Renal cortex interstitium (tissue), 11 donors: ENCODE measurements around the gene AACS. TPM values are rescaled to one million over a fixed set of nuclear protein-coding genes. Genes with fewer than 3 reads are reported as not detected.
A peak's percentile ranks its signal among the peaks of the same experiment; 100 is the strongest.
"Not testable (repeated sequence)": the region's sequence is repeated elsewhere in the genome, so short reads cannot be mapped to it uniquely, and the experiment has no call there.

Source experiments
- DNase-seq, 11 donors: peaks; one replicate each; pipeline ENCODE4 v3.0.0-alpha.2; 2013; ENCODE audit warnings: low read depth in 9 of 11, low spot score in 4 of 11; ENCODE audit errors: extremely low read depth in 1 of 11
- polyA plus RNA-seq, 3 donors: library from polyadenylated mRNA; unstranded; fragments of 120-200 nt; gene quantifications; one replicate each; pipeline ENCODE4 v1.2.1, GENCODE V29; 2013; ENCODE audit not compliant: insufficient read length in 3 of 3

The AACS gene
- polyA plus RNA-seq, 3 donors: 21.7 to 26.2 (median 25.7) TPM

DNA sequence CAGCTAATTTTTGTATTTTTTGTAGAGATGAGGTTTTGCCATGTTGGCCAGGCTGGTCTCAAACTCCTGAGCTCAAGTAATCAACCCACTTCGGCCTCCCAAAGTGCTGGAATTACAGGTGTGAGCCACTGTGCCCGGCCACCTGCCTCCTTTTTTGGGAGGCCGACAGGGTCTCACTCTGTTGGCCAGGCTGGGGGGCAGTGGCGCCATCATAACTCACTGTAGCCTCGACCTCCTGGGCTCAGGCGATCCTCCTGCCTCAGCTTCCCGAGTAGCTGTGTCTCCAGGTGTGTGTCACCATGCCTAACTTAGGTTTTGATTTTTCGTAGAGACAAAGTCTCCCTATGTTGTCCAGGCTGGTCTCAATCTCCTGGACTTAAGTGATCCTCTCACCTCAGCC lies 70.7 kb downstream of the AACS start:
- no peak for DNase-seq

DNA sequence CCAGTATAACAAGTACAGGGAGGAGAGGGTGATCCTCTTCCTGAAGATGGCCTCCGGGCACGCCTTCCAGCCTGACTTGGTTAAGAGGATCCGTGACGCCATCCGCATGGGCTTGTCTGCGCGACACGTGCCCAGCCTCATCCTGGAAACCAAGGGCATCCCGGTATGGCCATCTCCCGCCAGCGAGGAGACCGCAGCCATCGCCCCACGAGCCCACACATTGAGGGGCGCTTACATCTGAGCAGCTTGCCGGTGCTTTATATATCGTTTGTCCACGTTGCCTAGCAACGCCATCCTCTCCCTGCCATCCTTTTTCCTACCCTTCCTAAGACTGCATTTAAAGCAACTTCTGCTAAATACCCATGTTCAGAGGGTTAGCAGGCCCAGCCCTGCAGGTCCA lies 71.5 kb downstream of the AACS start:
- no peak for DNase-seq

DNA sequence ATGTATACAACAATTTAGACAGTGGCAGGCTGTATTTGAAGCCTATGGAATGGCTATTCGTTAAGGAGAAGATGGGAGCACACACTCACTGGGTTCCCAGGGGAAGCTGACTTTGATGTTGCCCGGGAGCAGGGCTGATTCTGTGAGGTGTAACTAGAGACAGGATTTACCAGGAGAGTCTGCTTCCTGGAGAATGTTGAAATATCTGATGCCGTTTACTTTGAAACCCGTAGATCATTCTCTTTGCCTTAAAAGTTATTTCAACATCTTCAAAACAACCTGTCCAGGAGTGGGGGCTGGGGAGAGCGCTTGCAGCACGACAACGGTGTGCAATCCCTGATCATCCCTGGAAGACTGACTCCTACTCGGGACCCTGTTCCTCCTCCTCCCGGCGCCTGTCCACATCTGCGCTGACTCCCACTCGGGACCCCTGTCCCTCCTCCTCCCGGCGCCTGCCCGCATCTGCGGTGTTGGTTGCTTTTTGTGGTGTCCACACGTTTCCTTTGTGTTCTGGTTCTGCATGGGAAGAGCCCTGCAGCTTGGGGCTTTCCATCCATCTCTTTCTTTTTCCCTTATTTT lies 72.6 kb downstream of the AACS start:
- no peak for DNase-seq

DNA sequence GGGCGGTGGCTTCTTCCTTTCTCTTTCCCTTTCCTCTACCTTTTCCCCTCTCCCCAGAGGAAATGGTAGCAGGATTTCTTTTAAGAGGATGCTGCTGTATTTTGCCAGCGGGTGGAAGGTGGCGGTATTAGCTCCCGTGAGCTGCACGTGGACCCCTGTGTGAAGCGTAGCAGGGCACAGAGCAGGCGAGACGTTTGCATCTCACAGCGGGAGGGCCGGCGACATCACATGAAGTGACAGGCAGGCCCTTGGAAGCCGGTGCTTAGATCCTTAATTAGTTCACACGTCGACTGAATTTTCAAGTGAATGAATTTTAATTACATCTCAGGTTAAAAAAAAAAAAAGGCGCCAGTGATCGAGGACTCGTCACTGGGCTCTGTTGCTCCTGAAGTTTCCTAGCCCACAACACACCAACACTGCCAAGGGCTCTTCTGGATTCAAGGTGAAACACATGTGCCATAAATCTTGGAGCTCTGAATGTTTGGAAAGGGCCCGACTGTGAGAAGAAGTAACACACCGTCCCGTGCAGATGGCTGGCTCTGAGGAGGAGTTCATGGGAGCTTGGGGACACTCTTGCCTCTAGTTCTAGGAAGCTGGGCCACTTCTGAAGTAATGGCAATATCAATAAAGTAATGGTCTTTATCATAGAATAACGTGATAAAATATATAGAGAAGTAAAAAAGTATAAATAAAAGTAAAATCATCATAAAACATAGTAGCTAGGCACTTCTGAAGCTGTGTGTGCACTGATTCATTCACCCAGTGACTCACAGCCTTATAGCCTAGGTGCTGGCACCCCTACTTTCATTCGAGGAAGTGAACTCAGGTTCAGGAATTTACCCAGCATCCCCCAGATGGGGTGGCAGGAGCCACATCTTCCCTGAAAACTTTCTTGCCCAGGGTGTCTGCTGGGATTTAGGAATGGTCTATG lies 75.3 kb downstream of the AACS start:
- no peak for DNase-seq

DNA sequence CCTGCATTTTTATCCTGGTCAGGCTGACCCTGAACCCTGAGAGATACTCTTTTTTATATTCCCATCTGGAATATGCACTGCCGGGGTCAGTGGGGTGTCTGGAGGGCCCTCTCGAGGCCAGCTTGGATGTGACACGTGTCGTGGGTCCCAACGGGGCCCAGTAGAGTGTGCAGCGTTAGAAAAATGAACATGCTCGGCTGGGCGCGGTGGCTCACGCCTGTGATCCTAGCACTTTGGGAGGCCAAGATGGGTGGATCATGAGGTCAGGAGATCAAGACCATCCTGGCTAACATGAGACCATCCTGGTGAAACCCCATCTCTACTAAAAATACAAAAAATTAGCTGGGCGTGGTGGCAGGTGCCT lies 76.0 kb downstream of the AACS start:
- not testable (repeated sequence) for DNase-seq

DNA sequence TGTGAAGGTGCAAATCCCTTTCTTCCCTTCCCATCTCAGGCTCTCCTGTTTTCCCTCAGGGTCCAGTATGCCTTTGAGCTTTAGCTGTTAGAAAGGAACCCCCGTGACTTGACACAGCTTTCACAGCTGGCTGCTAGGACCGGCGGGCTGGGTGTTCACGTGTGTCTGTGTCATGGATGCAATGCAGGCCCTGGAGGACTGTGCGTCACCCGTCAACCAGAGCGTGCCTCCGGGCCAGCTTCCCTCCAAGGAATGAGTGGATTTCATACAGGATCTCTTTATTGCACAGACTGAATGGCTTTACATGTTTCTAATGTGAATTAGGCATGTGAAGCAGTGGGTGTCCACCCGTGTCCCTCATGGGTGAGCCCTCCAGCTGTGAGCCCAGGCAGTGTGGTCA lies 77.4 kb downstream of the AACS start:
- no peak for DNase-seq

DNA sequence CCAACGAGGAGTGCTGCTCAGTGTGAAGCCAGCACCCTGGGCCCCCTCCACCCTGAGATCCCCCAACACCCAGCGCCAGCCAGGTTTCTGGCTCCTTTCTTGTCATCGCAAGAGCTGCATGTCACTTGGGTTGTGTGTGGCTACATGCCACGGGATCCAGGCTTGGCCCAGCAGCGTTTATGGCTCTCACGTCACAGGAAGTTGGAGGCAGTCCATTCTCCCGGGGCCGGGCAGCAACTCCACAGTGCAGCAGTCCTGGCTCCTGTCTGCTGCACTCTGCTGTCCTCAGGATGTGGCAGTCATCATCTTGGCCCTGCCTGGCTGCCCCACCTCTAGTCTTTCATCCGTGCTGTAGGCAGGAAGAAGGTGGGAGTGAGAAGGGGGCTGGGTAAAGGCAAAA lies 78.3 kb downstream of the AACS start:
- DNase-seq: peak in 1 of 11 donors; percentile 13

DNA sequence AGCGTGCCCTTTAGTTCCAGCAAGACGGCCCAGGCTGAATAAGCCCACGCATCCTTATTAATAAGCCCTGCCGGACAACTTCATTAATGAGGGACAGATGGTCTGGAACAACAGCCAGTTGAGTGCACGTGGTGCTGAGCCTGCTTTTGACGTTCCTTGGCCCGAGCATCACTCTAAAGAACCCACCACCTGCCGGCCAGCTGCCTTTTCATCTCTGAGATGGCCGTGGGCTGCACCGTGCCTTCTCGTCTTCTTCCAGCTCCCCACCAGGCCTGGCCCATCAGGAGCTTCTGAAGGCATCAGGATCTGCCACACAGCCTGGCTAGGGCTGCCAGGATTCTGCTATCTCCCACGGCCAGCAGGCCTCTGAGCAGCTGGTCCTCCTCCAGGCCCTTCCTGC lies 80.0 kb downstream of the AACS start:
- no peak for DNase-seq

DNA sequence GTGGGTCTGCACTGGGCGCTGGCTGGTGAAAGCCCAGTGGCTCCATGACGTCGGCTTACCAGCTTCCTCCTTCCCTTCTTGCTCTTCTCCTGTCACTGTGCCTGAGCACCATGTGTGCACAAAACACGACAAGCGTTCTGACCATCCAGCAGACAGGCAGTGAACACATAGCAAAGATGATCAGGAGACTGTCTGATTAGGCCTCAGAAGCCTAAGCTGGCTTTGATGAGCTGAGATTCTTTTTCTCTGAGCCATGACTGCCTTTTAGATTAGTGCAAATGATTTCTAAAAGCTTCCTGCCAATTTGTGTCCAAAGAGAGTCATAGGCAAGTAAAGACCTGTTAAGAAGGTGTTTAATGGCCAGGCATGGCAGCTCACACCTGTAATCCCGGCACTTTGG lies 83.1 kb downstream of the AACS start:
- DNase-seq: no peak

DNA sequence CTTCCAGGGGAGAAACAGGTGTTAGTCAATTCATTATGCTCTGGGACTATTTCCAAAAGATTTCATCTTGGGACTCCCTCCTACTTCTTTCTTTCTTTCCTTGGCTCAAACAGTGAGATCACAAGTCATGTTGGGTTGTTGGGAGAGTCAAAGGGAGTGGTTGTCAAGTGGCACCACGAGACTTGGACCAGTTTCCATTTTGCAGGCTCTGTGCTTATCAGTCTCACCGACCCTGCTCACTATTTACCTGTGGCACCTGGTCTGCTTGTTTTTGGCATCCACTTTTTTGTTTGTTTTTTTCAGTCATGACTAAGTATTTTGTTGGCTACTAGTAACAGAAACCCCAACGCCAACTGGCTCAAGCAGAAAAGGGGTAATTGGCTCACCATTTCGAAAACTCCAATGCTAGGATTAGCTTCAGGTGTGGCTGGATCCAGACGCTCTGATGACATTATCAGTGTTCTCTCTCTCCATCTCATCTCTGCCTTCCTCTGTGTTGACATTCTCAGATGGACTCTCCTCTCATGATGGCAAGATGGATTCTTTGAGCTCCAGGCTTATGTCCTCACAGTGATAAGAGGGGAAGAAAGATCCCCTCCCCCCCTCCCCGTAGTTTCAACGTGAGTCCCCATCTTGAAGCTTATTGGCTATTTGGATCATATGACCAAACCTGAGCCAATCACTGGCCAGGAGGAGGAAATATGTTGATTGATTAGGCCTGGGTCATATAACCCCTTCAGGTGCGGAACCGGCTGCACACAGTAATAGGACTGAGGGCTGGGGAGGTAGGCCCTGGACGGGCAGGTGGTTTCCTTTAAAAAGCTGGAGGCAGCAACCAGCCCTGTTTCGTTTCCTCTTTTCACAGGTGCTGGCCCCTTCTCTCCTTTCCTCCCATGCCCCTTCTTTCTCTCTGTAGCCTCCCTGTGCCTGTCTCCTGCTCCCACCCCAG lies 84.2 kb downstream of the AACS start:
- DNase-seq: no peak

DNA sequence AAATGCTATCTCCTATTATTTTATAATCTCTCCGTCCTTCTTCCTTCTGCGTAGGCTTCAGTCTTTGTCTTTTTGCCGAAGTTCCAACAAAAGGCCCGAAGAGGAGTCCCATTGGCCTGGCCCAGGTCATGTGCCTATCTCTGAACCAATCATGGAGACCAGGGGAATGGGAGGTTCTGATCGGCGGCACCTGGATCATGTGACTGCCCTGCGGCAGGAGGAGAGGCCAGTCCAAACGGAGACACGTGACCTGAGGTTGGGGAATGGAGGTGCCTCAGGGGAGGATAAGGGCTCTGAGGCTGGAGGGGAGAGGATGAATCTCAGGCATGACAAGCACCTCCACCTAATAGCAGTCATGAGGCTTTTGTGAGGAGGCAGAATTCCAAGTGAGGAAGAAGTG lies 86.0 kb downstream of the AACS start:
- DNase-seq: no peak

DNA sequence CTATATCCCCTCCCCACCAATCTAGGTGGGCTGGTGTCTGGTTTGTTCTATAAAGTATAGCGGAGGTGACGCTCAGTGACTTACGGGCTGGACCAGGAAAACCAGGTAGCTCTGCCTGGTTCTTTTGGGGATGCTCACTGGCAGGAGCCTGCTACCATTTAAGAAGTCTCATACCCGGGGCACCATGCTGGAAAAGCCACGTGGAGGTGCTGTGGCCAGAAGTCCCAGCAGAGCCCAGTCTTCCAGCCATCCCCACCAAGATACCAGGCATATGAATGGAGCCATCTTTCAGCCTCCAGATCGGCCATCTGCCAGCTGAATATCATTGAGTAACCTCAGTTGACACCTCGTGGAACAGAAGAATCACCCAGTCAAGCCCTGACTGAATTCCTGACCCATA lies 87.2 kb downstream of the AACS start:
- no peak for DNase-seq

DNA sequence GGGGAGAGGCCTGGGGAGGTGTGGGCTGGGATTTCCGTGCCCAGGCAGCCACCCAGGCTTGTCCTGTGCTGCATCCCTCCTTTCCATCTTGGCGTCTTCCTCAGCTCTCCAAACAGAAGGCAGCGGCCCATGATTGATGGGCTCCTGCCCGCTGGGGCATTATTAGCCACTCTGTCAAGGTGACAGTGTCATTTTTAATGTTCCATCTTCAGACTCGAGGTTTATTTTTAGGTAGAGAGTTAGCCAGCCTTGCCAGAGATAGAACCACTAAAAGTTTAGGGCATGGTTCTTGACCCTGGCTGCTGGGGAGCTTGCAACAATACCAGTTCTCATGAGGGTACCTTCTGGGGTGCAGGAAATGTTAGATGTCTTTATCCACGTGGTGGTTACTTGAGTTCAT lies 90.1 kb downstream of the AACS start:
- no peak for DNase-seq

DNA sequence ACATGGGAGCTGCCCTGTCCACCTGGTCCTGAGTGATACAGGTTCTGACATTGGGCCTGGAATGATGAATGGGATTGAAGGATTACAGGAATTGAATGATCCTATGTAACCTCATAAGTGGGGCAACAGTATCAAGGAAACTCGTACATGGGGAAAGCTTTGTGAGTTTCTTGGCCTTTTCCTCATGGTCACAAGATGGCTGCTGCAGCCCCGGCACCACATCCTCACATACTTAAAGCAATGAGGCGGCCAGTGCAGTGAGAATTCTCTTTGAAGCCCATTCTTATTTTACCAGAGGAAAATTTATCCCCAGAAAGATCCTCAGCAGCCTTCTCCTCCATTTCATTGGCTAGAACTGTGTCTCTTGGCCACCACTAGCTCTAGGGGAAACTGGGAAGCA lies 91.9 kb downstream of the AACS start:
- DNase-seq: no peak

DNA sequence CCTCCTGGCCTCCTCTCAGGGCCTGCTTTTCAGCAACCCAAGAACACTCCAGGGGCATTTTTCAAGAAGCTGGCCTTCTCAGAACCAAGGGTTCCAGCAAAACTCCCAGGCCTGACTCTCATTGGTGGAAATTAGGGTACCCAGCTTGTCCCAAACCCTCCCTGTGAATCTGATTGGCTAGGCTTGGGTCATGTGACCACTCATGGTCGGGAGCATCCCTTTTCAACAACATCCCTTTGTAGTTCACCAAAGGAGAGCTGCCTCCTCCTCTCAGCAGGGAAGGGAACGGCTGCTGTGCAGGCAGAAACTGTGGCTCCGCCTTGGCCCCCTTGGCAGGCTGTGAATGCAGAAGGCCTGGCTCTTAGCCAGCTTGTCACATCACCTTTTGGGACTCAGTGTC lies 94.5 kb downstream of the AACS start:
- no peak for DNase-seq

DNA sequence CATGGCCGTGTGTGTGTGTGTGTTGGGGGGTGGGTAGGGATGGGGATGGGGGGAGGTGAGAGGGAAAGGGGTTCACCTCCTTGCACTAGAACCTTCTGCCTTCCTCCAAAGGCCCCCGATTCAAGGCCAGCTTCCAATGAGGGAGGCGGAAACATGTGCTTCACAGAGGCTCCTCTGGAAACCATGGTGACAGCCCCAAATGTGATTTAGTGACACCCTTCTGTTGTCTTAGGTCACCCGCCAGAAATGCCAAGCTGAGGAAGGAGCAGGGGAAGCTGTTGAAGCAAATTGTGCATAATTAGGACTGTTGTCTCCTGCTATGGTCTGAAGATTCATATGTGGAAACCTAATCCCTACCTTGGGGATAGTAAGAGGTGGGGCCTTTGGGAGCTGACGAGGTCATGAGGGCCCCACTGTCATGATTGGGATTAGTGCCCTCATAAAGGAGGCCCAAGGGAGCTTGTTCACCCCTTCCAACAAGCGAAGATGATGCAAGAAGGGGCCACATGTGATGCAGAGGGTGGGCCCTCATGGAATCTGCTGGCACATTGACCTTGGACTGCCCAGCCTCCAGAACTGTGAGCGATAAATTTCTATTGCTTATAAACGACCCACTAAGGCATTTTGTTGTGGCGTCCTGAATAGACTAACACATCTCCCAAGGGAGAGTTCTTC lies 95.2 kb downstream of the AACS start:
- DNase-seq: no peak

DNA sequence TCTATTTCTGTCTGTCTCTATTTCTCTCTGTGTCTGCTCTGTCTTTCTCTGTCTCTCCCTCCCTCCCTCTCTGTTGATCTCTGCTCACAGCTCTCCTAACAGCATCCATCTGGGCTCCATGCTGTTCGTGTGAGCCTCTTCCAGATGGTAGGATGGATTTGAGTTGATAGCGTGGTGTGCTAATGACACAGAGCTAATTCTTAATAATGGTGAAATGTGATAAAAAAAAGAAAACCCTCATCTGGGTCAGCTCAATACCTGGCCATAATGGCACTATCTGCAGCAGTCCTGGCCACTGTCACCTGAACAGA lies 96.4 kb downstream of the AACS start:
- no peak for DNase-seq

DNA sequence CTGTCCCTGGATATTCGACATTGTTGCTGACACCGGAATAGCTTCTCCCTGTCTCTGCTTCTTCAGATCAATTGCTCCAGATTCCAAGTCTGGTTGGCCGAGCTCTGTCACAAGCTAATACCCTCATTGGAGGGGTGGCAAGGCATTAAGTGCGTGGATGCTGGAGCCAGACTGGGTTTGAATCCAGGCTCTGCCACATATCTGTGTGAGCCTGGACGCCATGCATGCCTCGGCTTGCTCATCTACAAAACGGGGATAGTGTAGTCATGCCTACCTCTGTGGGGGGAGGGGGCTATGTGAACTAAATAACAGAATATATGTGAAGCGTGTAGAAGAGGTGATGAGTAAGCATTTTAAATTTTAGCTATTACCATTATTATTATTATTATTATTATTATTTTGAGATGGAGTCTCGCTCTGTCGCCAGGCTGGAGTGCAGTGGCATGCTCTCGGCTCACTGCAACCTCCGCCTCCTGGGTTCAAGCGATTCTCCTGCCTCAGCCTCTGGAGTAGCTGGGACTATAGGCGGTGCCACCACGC lies 97.3 kb downstream of the AACS start:
- DNase-seq: no peak

DNA sequence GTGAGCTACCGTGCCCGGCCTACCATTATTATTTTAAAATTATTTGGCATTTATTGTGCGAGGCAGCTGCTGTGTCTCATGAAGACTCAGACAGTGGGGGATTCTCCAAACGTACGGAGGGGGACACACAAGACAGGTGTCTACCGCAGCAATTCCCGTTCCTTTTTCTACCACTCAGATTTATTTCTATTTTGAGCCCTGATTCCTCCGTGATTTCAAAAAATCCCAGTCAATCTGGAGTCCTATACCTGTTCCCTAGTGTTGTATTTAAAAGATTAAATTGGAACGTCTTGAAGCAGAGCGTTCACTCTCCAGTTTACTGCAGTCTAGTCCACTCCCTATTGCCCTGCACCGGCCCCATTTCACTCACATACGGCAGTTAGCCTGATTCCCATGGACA lies 97.9 kb downstream of the AACS start:
- DNase-seq: no peak
